HG03103 (cell line): Measurements from ENCODE around the gene PRKG1.

Experiments
- ATAC-seq: cut with Tn5 transposase; IDR thresholded peaks from one replicate; pipeline ENCODE4 v1.9.1; 2021; ENCODE audit warnings: low read depth; ENCODE audit not compliant: unreplicated experiment

The PRKG1 gene

DNA sequence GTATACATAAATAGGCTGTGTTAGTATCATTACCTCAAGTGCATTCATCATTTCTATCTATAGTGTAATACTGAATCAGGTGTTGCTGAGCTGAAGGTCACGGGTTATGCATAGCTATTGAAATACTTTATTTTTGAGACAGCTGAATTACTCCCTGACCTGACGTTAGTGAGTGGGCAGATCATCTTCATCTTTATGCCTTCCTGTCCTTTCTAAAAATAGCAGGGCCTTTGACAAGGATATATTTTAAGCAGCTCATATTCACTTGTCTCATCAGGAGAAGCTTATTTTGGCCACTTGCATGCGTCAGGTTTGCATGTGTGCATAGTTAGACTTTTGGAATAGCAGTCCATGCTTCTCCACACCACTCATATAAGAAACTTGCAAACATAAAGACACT lies 1176.2 kb downstream of the PRKG1 start:
- no peak for ATAC-seq

DNA sequence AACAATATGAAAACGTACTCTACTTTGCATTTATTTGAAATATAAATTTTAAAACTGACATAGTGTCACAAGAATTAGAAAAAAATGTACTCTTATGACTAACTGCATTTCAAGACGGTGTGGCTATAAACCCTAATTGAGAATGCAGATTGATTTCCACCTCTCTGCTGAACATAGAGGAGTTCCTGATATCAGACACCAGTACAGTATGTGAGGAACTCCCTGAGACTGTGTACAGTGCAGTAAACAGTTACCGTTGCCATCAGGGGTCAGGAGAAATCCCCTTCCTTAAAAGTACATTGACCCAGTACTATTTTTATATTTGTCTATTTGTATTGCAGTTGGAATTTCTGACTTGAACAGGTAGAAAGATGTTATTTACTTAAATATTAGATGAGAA lies 1178.0 kb downstream of the PRKG1 start:
- no peak for ATAC-seq

DNA sequence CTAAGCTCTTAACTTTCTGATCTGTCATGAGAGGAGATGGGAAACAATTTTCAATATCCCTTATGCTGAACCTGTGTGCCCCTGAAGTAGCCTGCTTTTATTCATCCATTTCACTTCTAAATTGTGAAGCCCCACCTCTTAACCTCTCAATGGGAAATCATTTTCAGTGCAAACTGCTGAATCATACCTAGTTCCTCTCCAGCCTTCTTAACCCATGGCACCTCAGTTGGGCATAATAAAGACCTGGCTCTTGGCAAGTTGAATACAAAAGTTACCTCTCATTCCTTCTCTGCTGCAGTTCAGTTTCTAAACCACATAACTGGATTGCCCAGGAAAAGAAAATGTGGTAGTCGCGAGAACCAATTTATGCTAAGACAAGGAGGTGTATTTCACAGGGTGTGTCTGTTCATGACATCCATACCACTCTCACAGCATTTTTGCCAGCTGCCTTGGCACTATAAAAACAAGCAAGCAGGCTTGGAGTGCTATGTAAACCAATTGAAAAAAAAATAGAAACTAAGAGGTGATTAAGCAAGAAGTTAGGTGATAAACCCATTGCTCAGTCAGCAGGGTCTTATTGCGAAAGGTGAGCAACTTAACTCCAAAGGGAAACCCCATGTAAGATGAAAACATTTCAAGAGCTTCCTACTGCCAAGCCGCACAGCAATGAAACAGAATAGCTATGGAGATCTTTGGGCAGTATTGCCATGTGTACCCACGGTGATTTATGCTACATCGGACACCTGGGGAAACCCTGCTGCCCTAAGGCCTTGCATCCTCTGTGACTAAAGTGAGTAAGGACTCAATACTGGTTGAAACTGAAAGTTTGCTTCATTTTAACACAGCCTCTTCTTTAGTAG lies 1182.8 kb downstream of the PRKG1 start:
- peak; percentile 98 for ATAC-seq

DNA sequence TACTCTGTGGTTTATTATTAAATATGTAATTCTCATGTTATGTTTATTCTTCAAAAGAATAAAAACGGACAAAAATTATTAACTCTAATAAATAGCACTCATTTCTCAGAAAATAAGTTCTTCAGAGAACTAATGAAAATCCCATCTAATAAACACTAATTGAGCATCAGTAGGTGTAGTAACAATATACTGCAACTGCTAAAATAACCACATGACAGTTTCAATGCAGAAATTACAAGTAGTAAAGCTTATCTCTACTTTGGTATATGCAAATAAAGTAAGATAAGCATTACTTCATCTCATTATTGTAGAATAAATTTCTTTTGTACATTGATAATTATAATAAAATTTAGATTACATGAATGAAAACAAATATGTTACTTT lies 1183.4 kb downstream of the PRKG1 start:
- peak; percentile 66 for ATAC-seq

DNA sequence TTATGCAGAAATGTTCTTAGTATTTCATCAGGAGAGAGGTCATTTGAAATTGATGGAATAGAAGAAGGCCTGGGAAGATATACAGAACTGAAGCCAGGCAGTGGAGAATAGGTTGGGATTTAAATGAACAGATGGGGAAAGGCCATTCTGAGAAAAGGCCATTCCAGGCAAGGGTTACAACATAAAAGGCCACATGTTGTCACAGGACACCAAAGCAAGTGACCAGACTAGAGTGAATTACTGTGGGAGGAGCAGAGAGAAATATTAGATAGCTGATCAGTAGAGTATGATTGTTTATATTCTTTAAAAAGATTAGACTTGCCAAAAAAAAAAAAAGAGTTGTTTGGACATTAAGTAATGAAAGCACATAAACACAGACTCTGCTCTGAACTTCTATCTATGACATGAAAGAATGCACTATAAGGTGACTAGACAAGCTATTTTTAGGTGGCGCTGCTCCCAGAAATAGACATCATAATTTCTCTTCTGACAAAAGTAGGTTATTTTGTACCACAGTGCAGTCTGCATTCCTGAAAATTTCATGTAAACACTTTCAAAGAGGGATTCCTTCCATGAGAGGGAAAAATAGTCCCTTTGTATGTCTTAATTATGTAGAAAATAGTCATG lies 1184.6 kb downstream of the PRKG1 start:
- ATAC-seq, result no peak

DNA sequence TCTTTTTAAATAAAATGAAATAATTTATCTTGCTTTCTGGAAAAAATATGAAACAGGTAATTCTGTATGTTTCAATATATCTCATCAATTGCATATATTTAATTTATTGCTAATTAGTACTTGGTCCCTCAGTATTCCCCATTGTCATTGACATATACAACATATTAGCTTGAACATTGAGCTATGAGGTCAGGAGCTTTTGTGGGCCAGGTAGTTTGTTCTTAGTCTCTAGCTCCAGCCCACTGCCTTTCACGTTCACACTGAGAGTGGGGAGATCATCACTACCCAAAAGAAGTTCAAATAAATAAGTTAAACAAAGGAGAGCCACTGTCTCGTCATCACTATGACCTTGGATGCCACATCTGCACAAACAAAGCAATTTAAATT lies 1185.1 kb downstream of the PRKG1 start:
- no peak for ATAC-seq

DNA sequence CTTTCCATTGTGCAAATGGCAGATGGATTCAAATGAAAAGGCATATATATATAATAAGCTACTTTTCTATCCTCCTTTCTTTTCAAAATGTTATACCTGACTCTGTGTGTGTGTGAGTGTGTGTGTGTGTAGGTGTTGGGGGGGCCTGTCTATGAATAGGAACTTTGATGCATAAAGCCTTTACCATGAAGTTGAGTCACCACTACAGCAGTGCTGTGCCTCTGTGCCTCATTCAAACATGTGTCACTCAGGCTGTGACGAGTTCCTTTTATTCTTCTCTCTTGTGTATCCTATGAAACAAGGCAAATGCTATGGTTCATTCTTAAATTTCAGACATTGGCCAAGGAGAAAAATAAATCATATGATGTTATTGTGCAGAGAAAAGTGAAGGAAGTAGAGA lies 1187.1 kb downstream of the PRKG1 start:
- ATAC-seq, result no peak

DNA sequence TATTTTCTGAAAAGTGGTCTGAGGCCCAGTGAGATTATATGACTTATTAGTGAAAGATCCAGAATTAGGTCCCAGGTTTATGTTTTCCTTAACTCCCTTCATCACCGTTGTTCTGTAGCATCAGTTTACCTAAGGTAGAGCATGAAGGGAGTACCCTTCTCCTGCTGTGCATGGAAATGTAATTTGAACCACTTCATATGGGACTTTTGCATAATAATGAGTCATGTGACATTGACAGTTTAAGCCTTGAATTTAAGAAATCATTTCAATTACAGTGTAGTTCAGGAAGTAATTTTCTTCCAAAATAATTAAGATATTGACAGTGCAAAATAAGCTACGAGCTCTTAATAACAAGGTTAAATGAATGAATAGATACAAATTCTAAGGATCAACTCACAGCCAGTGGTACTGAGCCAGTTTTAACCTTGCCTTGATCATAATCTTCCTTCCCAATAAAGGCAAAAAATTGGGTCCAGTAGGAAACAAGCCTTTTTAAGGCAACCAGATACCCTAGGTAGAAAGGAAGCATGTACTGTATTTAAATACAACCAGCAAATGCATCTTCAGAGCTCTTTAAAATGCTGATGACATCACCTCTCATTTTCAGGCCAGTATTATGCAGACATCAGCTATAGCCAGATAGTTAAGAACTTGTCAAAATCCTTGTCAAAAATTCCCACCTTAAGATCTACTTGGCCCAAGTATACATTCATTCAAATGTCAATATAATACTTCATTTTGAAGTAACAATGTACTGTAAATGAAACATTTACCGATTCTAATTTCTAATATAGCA lies 1191.0 kb downstream of the PRKG1 start:
- ATAC-seq, result no peak

DNA sequence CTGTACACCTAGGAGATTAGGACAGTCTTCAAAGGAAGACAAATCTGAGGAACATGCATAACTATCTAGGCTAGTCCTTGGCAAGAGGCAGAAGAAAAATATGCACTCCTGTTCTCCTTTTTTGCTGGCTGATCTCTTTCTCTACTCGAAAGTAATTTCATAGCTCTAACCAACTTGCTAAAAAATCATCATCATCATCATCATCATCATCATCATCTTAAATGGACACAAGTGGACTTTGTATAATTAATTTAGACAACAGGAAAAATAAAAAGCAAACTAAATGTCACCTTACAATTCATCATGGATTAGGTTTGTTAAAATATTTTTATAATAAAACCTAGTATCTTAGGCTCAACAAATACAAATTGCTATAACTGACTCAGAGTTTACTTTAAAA lies 1192.6 kb downstream of the PRKG1 start:
- no peak for ATAC-seq

DNA sequence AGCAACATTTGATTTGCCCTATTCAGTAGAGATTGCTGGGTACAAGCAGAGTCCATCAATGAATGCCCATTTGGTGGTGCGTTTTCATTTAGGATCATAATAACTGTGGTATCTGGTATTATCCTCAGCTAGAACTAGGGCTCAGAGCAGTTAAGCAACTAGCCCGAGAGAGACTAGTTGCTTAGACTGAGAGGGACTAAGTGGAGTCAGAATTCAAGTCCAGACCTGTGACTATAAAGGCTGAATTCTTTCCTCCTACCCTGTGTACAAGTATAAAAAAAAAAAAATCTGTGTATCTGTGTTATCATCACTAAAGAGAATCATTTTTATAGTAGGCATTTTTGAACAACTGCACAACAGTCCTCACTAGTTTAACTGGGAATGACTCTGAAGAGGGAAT lies 1194.5 kb downstream of the PRKG1 start:
- ATAC-seq, result no peak

DNA sequence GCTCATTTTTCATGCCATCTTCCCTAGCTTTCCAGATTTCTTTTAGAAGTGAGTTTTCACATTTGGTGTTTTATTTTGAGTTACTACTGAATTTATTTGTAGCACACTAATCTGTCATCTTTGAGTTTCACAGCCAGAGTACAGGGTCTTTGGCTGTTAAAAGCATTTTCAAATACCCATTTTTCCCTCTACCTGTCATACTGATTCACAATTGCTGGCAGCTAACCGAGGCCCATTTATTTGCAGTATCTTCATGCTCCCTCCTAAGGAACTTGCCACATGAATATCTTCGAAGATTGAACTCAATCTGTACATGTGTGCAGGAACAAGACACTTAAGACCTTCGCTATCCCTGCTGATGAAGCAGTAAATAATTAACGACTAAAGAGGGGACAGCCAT lies 1194.9 kb downstream of the PRKG1 start:
- ATAC-seq, result no peak

DNA sequence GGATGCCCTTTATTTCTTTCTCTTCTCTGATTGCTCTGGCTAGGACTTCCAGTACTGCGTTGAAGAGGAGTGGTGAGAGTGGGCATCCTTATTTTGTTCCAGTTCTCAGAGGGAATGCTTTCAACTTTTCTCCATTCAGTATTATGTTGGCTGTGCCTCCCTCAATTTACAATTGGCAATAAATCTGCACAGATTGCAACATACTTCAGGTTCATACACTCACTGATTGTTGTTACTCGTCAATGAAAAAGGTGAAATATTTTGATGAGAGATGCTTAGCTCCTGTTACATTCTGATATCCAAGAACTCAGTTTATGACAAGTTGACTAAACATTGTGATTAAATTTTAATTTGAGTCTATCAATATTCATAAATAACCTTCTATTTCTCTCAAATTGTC lies 1201.9 kb downstream of the PRKG1 start:
- ATAC-seq, result no peak

DNA sequence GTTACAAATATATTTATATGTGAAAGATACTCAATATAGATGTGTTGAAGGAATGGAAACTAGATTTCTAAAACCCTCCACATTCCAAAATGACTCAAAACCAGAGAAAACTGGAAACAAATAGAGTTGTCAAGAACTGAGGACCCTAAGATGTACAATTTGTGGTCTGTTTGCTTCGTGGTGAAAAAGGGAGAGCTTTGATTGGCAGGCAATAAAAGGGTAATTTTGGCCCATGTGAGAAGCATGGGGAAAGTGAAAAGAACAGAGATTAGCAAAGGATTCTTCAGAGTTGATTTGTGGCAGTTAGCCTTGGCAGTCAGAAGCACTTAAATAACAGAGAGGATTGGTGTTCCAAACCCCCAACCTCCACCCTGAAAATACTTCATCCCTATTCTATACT lies 1202.7 kb downstream of the PRKG1 start:
- no peak for ATAC-seq

DNA sequence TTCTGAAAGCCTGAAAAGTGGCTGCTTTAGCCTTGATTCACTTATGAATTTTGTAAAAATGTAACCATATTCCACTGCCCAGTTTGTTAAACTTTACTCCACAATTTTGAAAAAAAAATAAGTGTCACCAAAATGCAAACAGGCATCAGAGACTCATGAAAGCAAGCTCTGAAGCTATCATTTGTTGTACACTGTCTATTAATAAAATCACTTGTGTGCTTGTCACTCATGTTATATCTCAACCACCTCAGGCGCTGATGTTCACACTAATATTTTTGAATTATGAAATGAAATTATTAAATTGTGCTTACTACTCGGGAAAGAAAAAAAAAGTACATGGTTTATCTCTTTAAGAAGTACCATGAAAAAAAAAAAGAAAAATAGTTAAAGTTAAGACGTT lies 1205.3 kb downstream of the PRKG1 start:
- ATAC-seq, result no peak

DNA sequence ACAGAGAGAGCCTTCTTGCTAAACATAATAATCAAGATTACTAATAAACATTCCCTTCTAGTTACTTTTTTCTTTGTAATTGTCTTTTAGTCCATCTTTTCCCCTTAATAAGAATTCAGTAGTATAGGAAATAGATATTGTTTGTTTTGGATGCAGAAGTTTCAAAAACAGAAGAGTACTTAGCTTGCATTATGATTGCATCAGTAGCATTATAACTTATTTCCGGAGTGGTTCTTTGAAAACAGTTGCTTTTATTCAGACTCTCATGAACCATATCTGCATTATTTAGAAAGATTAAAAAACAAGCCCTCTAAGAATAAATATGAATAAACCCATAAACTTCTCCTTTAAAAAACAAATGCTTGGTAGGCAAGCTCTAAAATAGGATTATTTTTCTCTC lies 1205.8 kb downstream of the PRKG1 start:
- ATAC-seq, result no peak

DNA sequence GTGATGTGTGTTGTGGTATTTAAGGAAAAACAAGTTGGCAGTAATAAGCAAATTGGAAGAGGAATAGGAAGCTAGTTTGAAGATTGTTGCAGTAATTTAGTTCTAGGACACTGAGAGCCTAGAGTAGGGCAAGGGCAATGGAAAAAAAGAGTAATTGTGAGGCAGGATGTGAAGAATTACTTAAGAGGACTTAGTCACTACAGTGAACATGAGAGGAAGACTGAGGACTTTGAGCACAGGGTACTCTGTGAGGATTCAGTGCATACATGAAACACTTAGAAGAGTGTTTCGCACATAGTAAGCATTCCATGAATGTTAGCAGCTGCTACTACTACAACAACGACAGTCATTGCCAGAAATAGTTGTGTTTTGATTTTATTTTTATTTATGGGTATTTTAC lies 1208.9 kb downstream of the PRKG1 start:
- ATAC-seq, result no peak

DNA sequence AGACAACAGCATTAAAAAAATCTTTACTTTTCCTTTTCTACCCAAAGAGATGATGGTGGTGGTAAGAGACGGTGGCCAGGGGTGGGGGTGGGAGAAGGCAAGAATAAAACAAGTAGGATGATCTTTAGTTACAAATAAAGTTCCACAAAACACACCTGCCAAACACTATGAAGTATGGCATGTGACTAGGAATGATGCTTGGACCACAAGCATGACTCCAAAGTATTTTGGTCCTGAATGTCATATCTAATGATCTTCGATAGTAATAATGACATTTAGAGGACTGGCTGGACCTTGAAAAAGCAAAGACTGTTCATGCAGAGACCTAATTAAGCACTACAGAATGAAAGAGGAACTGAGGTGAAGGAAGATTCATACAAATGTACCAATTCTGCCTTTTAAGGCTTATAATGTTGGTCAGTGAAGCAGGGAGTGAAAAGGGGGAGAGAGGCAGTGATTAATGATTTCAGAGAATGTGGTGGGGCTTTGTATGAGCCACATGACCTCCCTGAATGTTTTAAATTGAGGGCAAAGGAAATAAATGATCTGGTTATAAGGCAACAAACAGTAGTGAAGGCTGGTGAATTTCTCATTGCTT lies 1210.2 kb downstream of the PRKG1 start:
- ATAC-seq, result no peak

DNA sequence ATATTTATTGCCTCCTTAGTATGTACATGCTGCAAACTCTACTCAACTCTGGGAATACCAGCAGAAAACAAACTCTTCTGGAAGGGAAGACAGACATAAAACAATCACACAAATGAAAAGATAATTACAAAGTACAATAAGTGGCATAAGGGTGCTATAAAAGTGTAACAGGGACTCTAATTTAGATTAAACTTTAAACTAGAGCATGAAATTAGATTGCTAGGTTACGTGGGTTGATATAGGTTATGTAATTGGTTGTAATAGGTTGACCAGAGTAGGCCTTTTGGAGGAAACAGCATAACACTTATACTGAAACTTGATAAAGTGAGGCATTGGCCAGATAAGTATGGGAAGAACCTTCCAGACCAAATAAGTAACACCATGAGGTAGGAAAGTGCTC lies 1213.6 kb downstream of the PRKG1 start:
- ATAC-seq, result no peak

DNA sequence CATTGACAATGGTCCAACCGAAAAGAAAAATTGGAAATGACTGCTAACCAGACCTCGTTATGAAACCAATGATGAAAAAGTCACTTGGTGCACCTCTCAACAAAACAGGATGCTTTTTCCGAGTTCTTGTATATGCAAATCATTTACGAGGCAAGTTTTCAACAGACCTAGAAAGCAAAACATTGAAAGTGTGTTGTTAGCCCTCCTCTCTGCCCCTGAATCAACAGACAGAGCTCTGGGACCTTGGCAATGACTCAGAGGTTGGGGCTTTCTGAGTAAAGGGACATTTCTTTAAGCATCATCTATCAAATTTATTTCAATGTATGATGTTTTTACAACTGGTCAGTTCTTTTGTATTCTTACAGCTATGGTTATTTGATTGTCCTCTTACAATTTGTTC lies 1223.5 kb downstream of the PRKG1 start:
- no peak for ATAC-seq

DNA sequence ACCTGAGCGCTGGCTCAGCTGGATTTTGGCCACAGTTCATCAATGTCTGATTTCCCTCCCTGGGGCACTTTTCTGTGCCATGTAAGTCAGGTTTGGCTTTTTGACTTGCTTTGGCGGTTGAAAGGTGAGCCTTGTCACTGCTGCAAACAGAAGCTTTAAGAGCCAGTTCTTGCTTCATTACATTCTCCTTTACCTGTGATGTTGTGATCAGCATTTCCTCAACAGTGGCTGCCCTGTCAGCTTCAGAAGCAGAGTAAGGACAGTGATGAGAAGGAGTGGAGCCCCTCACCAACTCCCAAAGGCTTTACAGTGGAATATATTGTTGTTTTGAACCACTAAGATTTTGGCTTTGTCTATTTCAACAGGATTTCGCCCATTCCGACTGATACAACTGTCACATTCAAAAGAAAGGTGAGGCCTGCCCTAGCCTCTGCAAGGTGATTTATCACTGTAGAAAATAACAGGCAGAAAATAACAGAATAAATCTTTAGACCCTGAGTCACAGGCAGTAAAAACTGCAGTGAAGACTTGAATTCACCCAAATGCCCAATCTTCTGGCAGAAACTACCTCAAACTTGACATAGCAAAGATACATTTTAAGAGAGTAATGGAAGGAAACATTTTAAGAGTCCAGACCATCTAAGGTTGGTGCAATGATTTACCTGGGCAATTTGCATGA lies 1226.5 kb downstream of the PRKG1 start:
- no peak for ATAC-seq
